ENCODE measurements around the gene BST1. TPM values are rescaled to one million over a fixed set of nuclear protein-coding genes. Genes with fewer than 3 reads are reported as not detected.

Gene BST1
- total and polyA plus RNA-seq, 2 of the 8 experiments (the other 6 are each of a cell fraction or from before 2014, with no cell fraction given): 0.52 to 0.54 TPM

- TF ChIP-seq E2F6 (IDR thresholded peaks at IDR 0.05) (no peak; the same call in 1 of the 2 replicates), ATF2 (IDR thresholded peaks at IDR 0.05; ENCODE audit: low read length) (no peak; the same call in 1 of the 2 replicates), JUN (IDR thresholded peaks at IDR 0.05; ENCODE audit: low read depth, low read length) (no peak), HDAC6 (IDR thresholded peaks at IDR 0.05; ENCODE audit: low read depth, low read length) (no peak), POU5F1 (IDR thresholded peaks at IDR 0.05; ENCODE audit: low read depth, low read length) (no peak), HDAC2 (IDR thresholded peaks at IDR 0.05; ENCODE audit: borderline replicate concordance in 1 of 2, low read depth in 2 of 2, low read length in 2 of 2) (no peak), GTF2F1 (IDR thresholded peaks at IDR 0.05; ENCODE audit: borderline replicate concordance, low read depth, low read length) (0 out of 2 replicates have a peak, but pooled peaks have one; percentile 29), GABPA (IDR thresholded peaks at IDR 0.05; ENCODE audit: borderline replicate concordance, insufficient read depth, low read length) (no peak), RAD21 (IDR thresholded peaks at IDR 0.05 in 1 of 2, conservative IDR thresholded peaks at IDR 0.05 in 1 of 2; ENCODE audit: low read depth in 2 of 2, low read length in 2 of 2) (no peak), SIN3A (conservative IDR thresholded peaks at IDR 0.05 in 1 of 2, IDR thresholded peaks at IDR 0.05 in 1 of 2; ENCODE audit: low read depth in 1 of 2, low read length in 2 of 2) (no peak), NANOG (IDR thresholded peaks at IDR 0.05; ENCODE audit: insufficient read depth, low read depth, low read length, poor library complexity, severe bottlenecking) (no peak), SUZ12 (IDR thresholded peaks at IDR 0.05; ENCODE audit: low read length) (no peak), KDM1A (IDR thresholded peaks at IDR 0.05; ENCODE audit: borderline replicate concordance, low read length) (no peak), BCL11A (IDR thresholded peaks at IDR 0.05; ENCODE audit: low read depth in 2 of 2, low read length in 2 of 2) (no peak), SAP30 (IDR thresholded peaks at IDR 0.05; ENCODE audit: insufficient read depth, insufficient replicate concordance, low read length) (no peak), SIRT6 (IDR thresholded peaks at IDR 0.05; ENCODE audit: low read length) (no peak), ZNF274 (IDR thresholded peaks at IDR 0.05; ENCODE audit: borderline replicate concordance, extremely low read depth, low read length) (no peak)
- TF ChIP-seq, protein P1, sequence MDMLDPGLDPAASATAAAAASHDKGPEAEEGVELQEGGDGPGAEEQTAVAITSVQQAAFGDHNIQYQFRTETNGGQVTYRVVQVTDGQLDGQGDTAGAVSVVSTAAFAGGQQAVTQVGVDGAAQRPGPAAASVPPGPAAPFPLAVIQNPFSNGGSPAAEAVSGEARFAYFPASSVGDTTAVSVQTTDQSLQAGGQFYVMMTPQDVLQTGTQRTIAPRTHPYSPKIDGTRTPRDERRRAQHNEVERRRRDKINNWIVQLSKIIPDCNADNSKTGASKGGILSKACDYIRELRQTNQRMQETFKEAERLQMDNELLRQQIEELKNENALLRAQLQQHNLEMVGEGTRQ (IDR thresholded peaks at IDR 0.05; ENCODE audit: low read length): peak; percentile 85
These were observed 47.4 kb upstream of the BST1 start, which contains the start of gene FBXL5 (continued) for GRCh38 chr4:15655223-15656037.
